Osteoblast (primary cell): ENCODE results near the gene ZNF766. TPM values are rescaled to one million over a fixed set of nuclear protein-coding genes. Genes with fewer than 3 reads are reported as not detected.
"Not testable (repeated sequence)": the region's sequence is repeated elsewhere in the genome, so short reads cannot be mapped to it uniquely, and the experiment has no call there.

ENCODE experiments used
- DNase-seq: peaks from one replicate; pipeline ENCODE4 v3.0.0; 2011; ENCODE audit warnings: low spot score, mixed read lengths; ENCODE audit not compliant: insufficient read length; ENCODE audit errors: missing footprints
- H2AFZ ChIP-seq: 2 replicates; pipeline ENCODE4 v1.6.0; 2011; ENCODE audit warnings: mild to moderate bottlenecking, low read length
- H3K27ac ChIP-seq: 2 replicates; pipeline ENCODE4 v1.5.1; 2011; ENCODE audit warnings: mild to moderate bottlenecking, low read depth, low read length, moderate library complexity
- H3K27me3 ChIP-seq: 2 replicates; pipeline ENCODE4 v1.6.0; 2012; ENCODE audit warnings: mild to moderate bottlenecking, control low read depth, inconsistent platforms, low read length, moderate library complexity; ENCODE audit not compliant: insufficient read depth
- H3K36me3 ChIP-seq: 2 replicates; pipeline ENCODE4 v1.5.1; 2011; ENCODE audit warnings: mild to moderate bottlenecking, low read length, control low read depth, moderate library complexity; ENCODE audit not compliant: insufficient read depth
- H3K4me1 ChIP-seq: 2 replicates; pipeline ENCODE4 v1.5.1; 2011; ENCODE audit warnings: mild to moderate bottlenecking, low read length, control low read depth, moderate library complexity; ENCODE audit not compliant: insufficient read depth
- H3K4me2 ChIP-seq: 2 replicates; pipeline ENCODE4 v1.6.0; 2011; ENCODE audit warnings: mild to moderate bottlenecking, low read length; ENCODE audit not compliant: insufficient read depth
- H3K4me3 ChIP-seq: fragments of 200-600 bp; sonication (generic); 3 replicates; pipeline ENCODE4 v1.5.1; 2012; ENCODE audit warnings: mild to moderate bottlenecking, low read length, inconsistent platforms; ENCODE audit not compliant: insufficient read depth
- H3K79me2 ChIP-seq: 2 replicates; pipeline ENCODE4 v1.6.0; 2012; ENCODE audit warnings: mild to moderate bottlenecking, low read length, control low read depth, inconsistent platforms; ENCODE audit not compliant: insufficient read depth
- H3K9me3 ChIP-seq: 2 replicates; pipeline ENCODE4 v1.5.1; 2011; ENCODE audit warnings: low read depth, low read length, control low read depth
- H4K20me1 ChIP-seq: 2 replicates; pipeline ENCODE4 v1.6.0; 2012; ENCODE audit warnings: mild to moderate bottlenecking, low read length, control low read depth; ENCODE audit not compliant: insufficient read depth
- total RNA-seq: library from RNA; depleted of rRNA; stranded (reverse); fragments of >200 nt; gene quantifications from 2 replicates; pipeline ENCODE4 v1.2.3, GENCODE V29; 2012
- TF ChIP-seq, protein P1 (sequence below): IDR thresholded peaks from 2 replicates; pipeline ENCODE4 v1.5.1; 2011; ENCODE audit warnings: mild to moderate bottlenecking, low read depth, low read length, moderate library complexity; ENCODE audit errors: extremely low read depth

The ZNF766 gene
- total RNA-seq, 1 donor: 11.2 TPM

DNA sequence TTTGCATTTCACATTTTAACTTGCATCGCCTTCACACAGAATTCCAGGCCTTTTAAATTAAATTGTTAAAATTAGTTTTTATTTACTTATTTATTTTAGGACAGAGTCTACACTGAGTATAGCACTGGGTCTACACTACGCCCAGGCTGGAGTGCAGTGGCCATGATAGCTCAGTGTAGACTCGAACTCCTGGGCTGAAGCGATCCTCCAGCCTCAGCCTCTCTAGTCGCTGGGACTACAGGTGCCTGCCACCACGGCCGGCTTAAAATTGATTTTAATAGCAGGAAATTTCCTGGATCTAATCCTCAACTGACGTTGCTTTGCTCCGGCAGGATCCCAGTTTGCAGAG lies 66.4 kb downstream of the ZNF766 start:
- TF ChIP-seq, protein P1, sequence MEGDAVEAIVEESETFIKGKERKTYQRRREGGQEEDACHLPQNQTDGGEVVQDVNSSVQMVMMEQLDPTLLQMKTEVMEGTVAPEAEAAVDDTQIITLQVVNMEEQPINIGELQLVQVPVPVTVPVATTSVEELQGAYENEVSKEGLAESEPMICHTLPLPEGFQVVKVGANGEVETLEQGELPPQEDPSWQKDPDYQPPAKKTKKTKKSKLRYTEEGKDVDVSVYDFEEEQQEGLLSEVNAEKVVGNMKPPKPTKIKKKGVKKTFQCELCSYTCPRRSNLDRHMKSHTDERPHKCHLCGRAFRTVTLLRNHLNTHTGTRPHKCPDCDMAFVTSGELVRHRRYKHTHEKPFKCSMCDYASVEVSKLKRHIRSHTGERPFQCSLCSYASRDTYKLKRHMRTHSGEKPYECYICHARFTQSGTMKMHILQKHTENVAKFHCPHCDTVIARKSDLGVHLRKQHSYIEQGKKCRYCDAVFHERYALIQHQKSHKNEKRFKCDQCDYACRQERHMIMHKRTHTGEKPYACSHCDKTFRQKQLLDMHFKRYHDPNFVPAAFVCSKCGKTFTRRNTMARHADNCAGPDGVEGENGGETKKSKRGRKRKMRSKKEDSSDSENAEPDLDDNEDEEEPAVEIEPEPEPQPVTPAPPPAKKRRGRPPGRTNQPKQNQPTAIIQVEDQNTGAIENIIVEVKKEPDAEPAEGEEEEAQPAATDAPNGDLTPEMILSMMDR: no peak
- peaks cover 5% of the 10 kb centered on the region for H3K79me2 ChIP-seq
- peak overlapping the region; percentile 97 for H3K4me3 ChIP-seq
- H3K4me2 ChIP-seq: peak overlapping the region; percentile 96
- peak overlapping the region; percentile 87 for H3K27ac ChIP-seq
- peak overlapping the region; percentile 97 for H2AFZ ChIP-seq
- peaks cover 9% of the 10 kb centered on the region for H3K9me3 ChIP-seq
- no peaks in the 10 kb centered on the region for H3K36me3 ChIP-seq
- H3K27me3 ChIP-seq: no peaks in the 10 kb centered on the region
- peaks cover 7% of the 10 kb centered on the region for H3K4me1 ChIP-seq
- H4K20me1 ChIP-seq: no peaks in the 10 kb centered on the region
- DNase-seq: no peak

DNA sequence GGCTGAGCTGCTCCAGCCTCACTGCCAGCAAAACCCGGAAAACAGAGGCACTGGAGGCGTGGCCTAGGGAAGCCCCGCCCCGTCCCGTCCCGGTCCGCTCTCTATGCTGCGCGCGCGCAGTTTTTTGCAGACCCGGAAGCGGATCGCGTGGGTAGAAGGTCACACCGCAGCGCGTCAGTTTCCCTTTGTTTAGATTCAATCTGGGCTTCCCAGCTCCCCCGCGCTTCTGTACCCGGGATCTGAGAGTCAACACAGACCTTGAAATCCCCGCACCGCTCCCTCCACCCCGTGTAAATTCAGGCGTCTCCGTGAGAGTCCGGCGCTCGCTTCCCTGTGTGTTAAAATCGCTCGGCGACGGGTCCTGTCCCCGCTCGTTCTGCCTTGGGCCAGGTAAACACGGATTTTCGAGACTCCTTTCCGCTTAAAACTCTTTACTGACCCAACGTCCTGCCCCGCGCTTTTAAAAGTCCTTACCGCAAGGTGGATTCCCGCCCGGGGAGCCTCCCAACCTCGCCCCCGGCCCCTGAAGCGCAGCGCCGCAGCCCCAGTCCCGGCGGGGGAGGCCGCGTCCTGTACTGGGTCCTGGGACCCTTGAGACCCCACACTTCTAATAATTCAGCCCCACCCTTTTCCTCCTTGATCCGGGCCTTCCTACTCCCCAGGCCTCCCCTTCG lies 66.9 kb downstream of the ZNF766 start, which contains the start of gene ZNF610:
ZNF610 (plus strand) TSS at position 127 of the 674 bp plus-strand sequence. CDS start 12,930 bp downstream, outside the sequence.
- H3K4me2 ChIP-seq: peak within 1 kb of the TSS; percentile 96
- peaks cover 5% of the 10 kb centered on the region for H3K79me2 ChIP-seq
- DNase-seq: peak; percentile 98
- TF ChIP-seq, protein P1: no peak
- no peaks in the 10 kb centered on the region for H4K20me1 ChIP-seq
- H3K27ac ChIP-seq: peak within 1 kb of the TSS; percentile 87
- H3K4me1 ChIP-seq: peaks cover 7% of the 10 kb centered on the region
- peaks cover 6% of the 10 kb centered on the region for H3K9me3 ChIP-seq
- H2AFZ ChIP-seq: peak within 1 kb of the TSS; percentile 97
- no peaks in the 10 kb centered on the region for H3K36me3 ChIP-seq
- peak within 1 kb of the TSS; percentile 97 for H3K4me3 ChIP-seq
- no peaks in the 10 kb centered on the region for H3K27me3 ChIP-seq

DNA sequence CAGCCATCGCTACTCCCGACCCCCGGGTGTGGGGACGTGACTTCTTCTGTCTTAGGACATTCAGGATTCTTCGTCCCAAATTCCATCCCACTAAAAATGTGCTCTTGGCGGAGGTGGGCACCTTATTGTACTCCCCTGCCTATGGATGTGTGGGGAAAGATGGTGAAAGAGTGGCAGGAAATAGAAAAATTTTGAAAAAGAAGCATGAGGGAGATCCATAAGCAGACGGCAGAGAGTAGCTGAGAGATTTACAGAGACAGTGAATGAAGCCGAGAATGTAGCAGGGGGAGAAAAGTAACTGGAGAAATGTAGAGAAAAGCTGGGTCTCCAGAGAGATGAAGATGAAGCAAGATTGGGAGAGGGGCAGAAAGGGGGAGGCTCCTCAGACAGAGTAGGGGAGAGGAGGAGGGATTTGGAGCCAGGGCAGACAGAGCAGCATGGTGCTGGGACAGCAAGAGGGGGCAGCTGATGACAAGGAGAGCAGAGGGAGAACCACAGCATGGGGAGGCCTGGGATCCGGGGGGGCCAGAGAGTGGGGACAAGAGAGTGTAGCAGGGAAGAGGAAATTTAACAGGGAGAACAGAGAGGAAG lies 67.5 kb downstream of the ZNF766 start:
- Histone ChIP-seq H3K27me3 (no peaks in the 10 kb centered on the region), H4K20me1 (no peaks in the 10 kb centered on the region), H3K79me2 (peaks cover 5% of the 10 kb centered on the region), H3K9me3 (peaks cover 3% of the 10 kb centered on the region), H3K27ac (peak overlapping the region; percentile 87), H3K36me3 (no peaks in the 10 kb centered on the region), H3K4me3 (peak overlapping the region; percentile 97), H3K4me2 (peak overlapping the region; percentile 96), H3K4me1 (peaks cover 7% of the 10 kb centered on the region), H2AFZ (peak overlapping the region; percentile 97)
- TF ChIP-seq, protein P1: no peak
- DNase-seq: peak; percentile 32

DNA sequence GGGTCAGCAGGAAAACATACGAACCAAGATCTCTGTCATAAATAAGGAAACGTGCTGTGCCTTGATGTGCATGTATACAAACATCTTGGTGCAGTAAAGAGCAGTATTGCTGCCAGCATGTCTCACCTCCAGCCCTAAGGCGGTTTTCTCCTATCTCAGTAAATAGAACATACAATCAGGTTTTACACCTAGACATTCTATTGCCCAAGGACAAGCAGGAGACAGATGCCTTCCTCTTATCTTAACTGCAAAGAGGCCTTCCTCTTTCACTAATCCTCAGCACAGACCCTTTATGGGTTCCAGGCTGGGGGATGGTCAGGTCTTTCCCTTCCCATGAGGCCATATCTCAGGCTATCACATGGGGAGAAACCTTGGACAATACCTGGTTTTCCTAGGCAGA lies 69.6 kb downstream of the ZNF766 start:
- H3K4me3 ChIP-seq, H2AFZ ChIP-seq, H3K27ac ChIP-seq, H3K27me3 ChIP-seq, H3K79me2 ChIP-seq, DNase-seq, H3K36me3 ChIP-seq, H3K4me2 ChIP-seq, H3K9me3 ChIP-seq, H4K20me1 ChIP-seq, H3K4me1 ChIP-seq: not testable (repeated sequence)
